AG10803 (cell line): ENCODE measurements around the gene CELF2.

Experiments
- DNase-seq: peaks from one replicate; pipeline ENCODE4 v3.0.0; 2010; ENCODE audit warnings: low read depth
- H3K4me3 ChIP-seq: 2 replicates; pipeline ENCODE4 v1.5.1; 2011; ENCODE audit warnings: mild to moderate bottlenecking, low read length, control low read depth
- TF ChIP-seq, protein P1 (sequence below): conservative IDR thresholded peaks from 2 replicates; pipeline ENCODE4 v1.5.1; 2011; ENCODE audit warnings: mild to moderate bottlenecking, low read length, control low read depth, inconsistent platforms

Gene CELF2

GRCh38 chr10:11313463-11313862 is 295.8 kb downstream of the CELF2 start:
- DNase-seq, result no peak
- TF ChIP-seq, protein P1, sequence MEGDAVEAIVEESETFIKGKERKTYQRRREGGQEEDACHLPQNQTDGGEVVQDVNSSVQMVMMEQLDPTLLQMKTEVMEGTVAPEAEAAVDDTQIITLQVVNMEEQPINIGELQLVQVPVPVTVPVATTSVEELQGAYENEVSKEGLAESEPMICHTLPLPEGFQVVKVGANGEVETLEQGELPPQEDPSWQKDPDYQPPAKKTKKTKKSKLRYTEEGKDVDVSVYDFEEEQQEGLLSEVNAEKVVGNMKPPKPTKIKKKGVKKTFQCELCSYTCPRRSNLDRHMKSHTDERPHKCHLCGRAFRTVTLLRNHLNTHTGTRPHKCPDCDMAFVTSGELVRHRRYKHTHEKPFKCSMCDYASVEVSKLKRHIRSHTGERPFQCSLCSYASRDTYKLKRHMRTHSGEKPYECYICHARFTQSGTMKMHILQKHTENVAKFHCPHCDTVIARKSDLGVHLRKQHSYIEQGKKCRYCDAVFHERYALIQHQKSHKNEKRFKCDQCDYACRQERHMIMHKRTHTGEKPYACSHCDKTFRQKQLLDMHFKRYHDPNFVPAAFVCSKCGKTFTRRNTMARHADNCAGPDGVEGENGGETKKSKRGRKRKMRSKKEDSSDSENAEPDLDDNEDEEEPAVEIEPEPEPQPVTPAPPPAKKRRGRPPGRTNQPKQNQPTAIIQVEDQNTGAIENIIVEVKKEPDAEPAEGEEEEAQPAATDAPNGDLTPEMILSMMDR, result no peak
- no peak overlapping the region for H3K4me3 ChIP-seq

- no peak overlapping the region for H3K4me3 ChIP-seq
- TF ChIP-seq, protein P1, result no peak
- DNase-seq, result no peak
Measured at GRCh38 chr10:11317936-11318670, 300.4 kb downstream of the CELF2 start.

GRCh38 chr10:11318826-11319598 is 301.3 kb downstream of the CELF2 start:
- TF ChIP-seq, protein P1, result no peak
- no peak for DNase-seq
- no peak overlapping the region for H3K4me3 ChIP-seq

GRCh38 chr10:11319990-11320602 is 302.4 kb downstream of the CELF2 start:
- DNase-seq, result no peak
- TF ChIP-seq, protein P1, result no peak
- H3K4me3 ChIP-seq, result no peak overlapping the region

- DNase-seq, result no peak
- TF ChIP-seq, protein P1, result no peak
- H3K4me3 ChIP-seq, result no peak overlapping the region
Measured at GRCh38 chr10:11320809-11321520, 303.3 kb downstream of the CELF2 start.

DNA sequence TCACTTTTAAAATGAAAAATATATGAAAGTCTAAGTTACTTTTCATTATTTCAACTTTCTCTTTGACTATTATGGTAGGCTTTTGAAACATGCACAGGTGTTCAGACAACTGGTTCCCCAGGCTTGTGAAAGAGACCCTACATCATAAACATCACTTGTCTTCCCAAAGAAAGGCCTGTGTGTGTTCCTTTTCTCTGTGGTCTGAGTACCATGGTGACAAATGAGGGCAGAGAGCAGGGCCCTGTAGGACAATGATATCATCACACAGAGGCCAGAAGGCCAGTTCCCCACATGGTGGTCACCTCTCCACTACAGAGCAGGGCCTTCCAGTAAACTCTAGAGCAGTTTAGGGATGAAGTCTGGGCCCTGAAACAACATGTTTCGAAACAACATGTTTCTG is 305.0 kb downstream of the CELF2 start:
- no peak for DNase-seq
- TF ChIP-seq, protein P1, result no peak
- no peak overlapping the region for H3K4me3 ChIP-seq
